Liver (tissue), 9 donors: ENCODE data around the gene DNAH3. TPM values are rescaled to one million over a fixed set of nuclear protein-coding genes. Genes with fewer than 3 reads are reported as not detected.

Experiments
- DNase-seq: peaks from one replicate; pipeline ENCODE4 v3.0.0-alpha.2; 2017; ENCODE audit warnings: low spot score
- H3K27ac ChIP-seq, 2 donors: one replicate each; pipeline ENCODE4 v1.7.0; 2013; ENCODE audit warnings: inconsistent platforms in 2 of 2, low read length in 2 of 2, control low read depth in 1 of 2, low read depth in 1 of 2, mild to moderate bottlenecking in 1 of 2
- H3K27me3 ChIP-seq, 4 donors: one replicate each; pipeline versions ENCODE4 v1.6.1 to v1.7.0; 2013; ENCODE audit warnings: low read length in 3 of 4, inconsistent platforms in 1 of 4, mild to moderate bottlenecking in 1 of 4, moderate library complexity in 1 of 4; ENCODE audit not compliant: control insufficient read depth in 4 of 4, insufficient read depth in 4 of 4
- H3K36me3 ChIP-seq, 4 donors: one replicate each; pipeline versions ENCODE4 v1.6.1 to v1.7.0; 2013; ENCODE audit warnings: low read length in 3 of 4, mild to moderate bottlenecking in 3 of 4, low read depth in 1 of 4, moderate library complexity in 1 of 4; ENCODE audit not compliant: control insufficient read depth in 4 of 4, insufficient read depth in 3 of 4
- H3K4me1 ChIP-seq, 4 donors: one replicate each; pipeline versions ENCODE4 v1.6.1 to v1.7.0; 2013; ENCODE audit warnings: low read length in 3 of 4, mild to moderate bottlenecking in 3 of 4, moderate library complexity in 1 of 4; ENCODE audit not compliant: control insufficient read depth in 4 of 4, insufficient read depth in 4 of 4
- H3K4me3 ChIP-seq, 3 donors: one replicate each; pipeline versions ENCODE4 v1.6.1 to v1.7.0; 2013; ENCODE audit warnings: low read length in 3 of 3, control low read depth in 1 of 3, low read depth in 1 of 3, mild to moderate bottlenecking in 1 of 3
- H3K9ac ChIP-seq, 2 donors: one replicate each; pipeline ENCODE4 v1.7.0; 2013; ENCODE audit warnings: low read length in 2 of 2, mild to moderate bottlenecking in 2 of 2, moderate library complexity in 2 of 2, control low read depth in 1 of 2, low read depth in 1 of 2
- H3K9me3 ChIP-seq, 4 donors: one replicate each; pipeline versions ENCODE4 v1.6.1 to v1.7.0; 2013; ENCODE audit warnings: low read length in 3 of 4; ENCODE audit not compliant: control insufficient read depth in 4 of 4
- EGR1 ChIP-seq, 2 donors: IDR thresholded peaks; 2 replicates each; pipeline ENCODE4 v1.6.1; 2016 to 2018; ENCODE audit warnings: antibody characterized with exemption in 2 of 2, low read depth in 2 of 2
- FOXA1 ChIP-seq: IDR thresholded peaks from 2 replicates; pipeline ENCODE4 v1.6.1; 2016; ENCODE audit warnings: antibody characterized with exemption
- FOXA2 ChIP-seq: IDR thresholded peaks from 2 replicates; pipeline ENCODE4 v1.6.1; 2016; ENCODE audit warnings: antibody characterized with exemption
- GABPA ChIP-seq, 2 donors: IDR thresholded peaks in 1 of 2; conservative IDR thresholded peaks in 1 of 2; 2 replicates each; pipeline ENCODE4 v1.6.1; 2016; ENCODE audit warnings: antibody characterized with exemption in 2 of 2, mild to moderate bottlenecking in 1 of 2, moderate library complexity in 1 of 2
- HNF4A ChIP-seq, 2 donors: conservative IDR thresholded peaks; 2 replicates each; pipeline ENCODE4 v1.6.1; 2016; ENCODE audit warnings: antibody characterized with exemption in 2 of 2, mild to moderate bottlenecking in 2 of 2
- JUND ChIP-seq, 2 donors: IDR thresholded peaks; 2 replicates each; pipeline ENCODE4 v1.6.1; 2016; ENCODE audit warnings: antibody characterized with exemption in 2 of 2
- NR2F2 ChIP-seq: IDR thresholded peaks from 2 replicates; pipeline ENCODE4 v1.6.1; 2016; ENCODE audit warnings: antibody characterized with exemption
- RAD21 ChIP-seq, 2 donors: IDR thresholded peaks; 2 replicates each; pipeline ENCODE4 v1.6.1; 2016; ENCODE audit warnings: antibody characterized with exemption in 2 of 2, mild to moderate bottlenecking in 2 of 2
- REST ChIP-seq: IDR thresholded peaks from 2 replicates; pipeline ENCODE4 v1.6.1; 2016; ENCODE audit warnings: antibody characterized with exemption, mild to moderate bottlenecking
- RXRA ChIP-seq, 2 donors: IDR thresholded peaks; 2 replicates each; pipeline ENCODE4 v1.6.1; 2017 to 2018; ENCODE audit warnings: antibody characterized with exemption in 2 of 2, mild to moderate bottlenecking in 1 of 2
- SP1 ChIP-seq: IDR thresholded peaks from 2 replicates; pipeline ENCODE4 v1.6.1; 2018; ENCODE audit warnings: antibody characterized with exemption, mild to moderate bottlenecking
- TAF1 ChIP-seq: conservative IDR thresholded peaks from 2 replicates; pipeline ENCODE4 v1.6.1; 2016; ENCODE audit warnings: antibody characterized with exemption, mild to moderate bottlenecking
- WGBS: extraction: QIAGEN DNeasy Blood & Tissue Kit; methylation state at CpG from one replicate; pipeline ENCODE4 v1.1.7; 2013; 5-methylcytosine and 5-hydroxymethylcytosine counted together
- polyA plus RNA-seq, 2 donors: library from polyadenylated mRNA; stranded (reverse) in 1 of 2; unstranded in 1 of 2; fragments of 200-250 nt in 1 of 2; fragments of >200 nt in 1 of 2; fragmentation: Nextera tagmentation in 1 of 2; extraction: Ambion mirVana in 1 of 2; gene quantifications; one replicate each; pipeline versions ENCODE4 v1.2.1 to v1.2.3, GENCODE V29; 2013 to 2015
- total RNA-seq, 2 donors: library from RNA; depleted of rRNA; stranded (reverse); fragments of >200 nt; gene quantifications; one replicate each; pipeline ENCODE4 v1.2.3, GENCODE V29; 2014
- TF ChIP-seq, protein P1 (sequence below): IDR thresholded peaks from 2 replicates; pipeline ENCODE4 v1.6.1; 2016; ENCODE audit warnings: antibody characterized with exemption
- donor health status: healthy.
- donor health status: healthy.
- donor health status: healthy.
- donor health status: healthy.
- donor health status: healthy.

DNAH3 gene
- total and polyA plus RNA-seq, 4 donors, result not detected

- no peak for DNase-seq
- Histone ChIP-seq H3K27me3 (no peaks in the 10 kb centered on the region), H3K4me1 (peaks cover 0 to 3% (median 0%) of the 10 kb centered on the region in 4 donors), H3K9ac (no peak overlapping the region), H3K36me3 (peaks cover 0 to 2% (median 0%) of the 10 kb centered on the region in 4 donors), H3K27ac (no peak overlapping the region), H3K4me3 (no peak overlapping the region), H3K9me3 (no peaks in the 10 kb centered on the region)
- whole genome bisulfite sequencing, result 88% methylated on average over 9 of the region's 9 CpGs
- TF ChIP-seq GABPA (IDR thresholded peaks at IDR 0.05 in 1 of 2, conservative IDR thresholded peaks at IDR 0.05 in 1 of 2), result no peak
Measured at GRCh38 chr16:21166561-21166961, 15.9 kb upstream of the DNAH3 start.

- Histone ChIP-seq H3K36me3 (no peaks in the 10 kb centered on the region), H3K27me3 (no peaks in the 10 kb centered on the region), H3K27ac (no peak overlapping the region), H3K9ac (no peak overlapping the region), H3K9me3 (no peaks in the 10 kb centered on the region), H3K4me1 (peaks cover 0 to 3% (median 0%) of the 10 kb centered on the region in 4 donors), H3K4me3 (no peak overlapping the region)
- WGBS, result 93% methylated on average over 7 of the region's 7 CpGs
- TF ChIP-seq GABPA (IDR thresholded peaks at IDR 0.05 in 1 of 2, conservative IDR thresholded peaks at IDR 0.05 in 1 of 2), result no peak
- TF ChIP-seq FOXA1, result no peak
- TF ChIP-seq TAF1, result no peak
- TF ChIP-seq REST, result no peak
- no peak for TF ChIP-seq NR2F2
- TF ChIP-seq JUND (IDR thresholded peaks at IDR 0.05), result no peak
- no peak for TF ChIP-seq HNF4A (conservative IDR thresholded peaks at IDR 0.05)
- TF ChIP-seq SP1, result no peak
- DNase-seq, result no peak
Measured at GRCh38 chr16:21164521-21165168, 14.0 kb upstream of the DNAH3 start.

- Histone ChIP-seq H3K4me3 (no peak overlapping the region), H3K27me3 (no peaks in the 10 kb centered on the region), H3K27ac (no peak overlapping the region), H3K36me3 (no peaks in the 10 kb centered on the region), H3K4me1 (peaks cover 0 to 10% (median 3%) of the 10 kb centered on the region in 4 donors), H3K9me3 (no peaks in the 10 kb centered on the region), H3K9ac (no peak overlapping the region)
- 84% methylated on average over 4 of the region's 4 CpGs for WGBS
- TF ChIP-seq NR2F2 (no peak), EGR1 (IDR thresholded peaks at IDR 0.05; ENCODE audit: low read depth in 2 of 2) (no peak), JUND (IDR thresholded peaks at IDR 0.05) (no peak)
- DNase-seq, result no peak
Measured at GRCh38 chr16:21163576-21163975, 12.9 kb upstream of the DNAH3 start.

- peaks cover 0 to 19% (median 5%) of the 10 kb centered on the region in 4 donors for H3K4me1 ChIP-seq
- no peaks in the 10 kb centered on the region for H3K36me3 ChIP-seq
- DNase-seq, result no peak
- no peaks in the 10 kb centered on the region for H3K27me3 ChIP-seq
- no peak overlapping the region for H3K27ac ChIP-seq
- no peak overlapping the region for H3K4me3 ChIP-seq
- 66% methylated on average over 7 of the region's 7 CpGs for WGBS
- H3K9me3 ChIP-seq, result no peaks in the 10 kb centered on the region
- H3K9ac ChIP-seq, result no peak overlapping the region
- TF ChIP-seq FOXA1 (no peak), REST (no peak), JUND (IDR thresholded peaks at IDR 0.05) (no peak), HNF4A (conservative IDR thresholded peaks at IDR 0.05) (no peak), FOXA2 (no peak), RXRA (IDR thresholded peaks at IDR 0.05) (no peak), GABPA (IDR thresholded peaks at IDR 0.05 in 1 of 2, conservative IDR thresholded peaks at IDR 0.05 in 1 of 2) (no peak), SP1 (no peak), RAD21 (IDR thresholded peaks at IDR 0.05) (no peak)
- TF ChIP-seq, protein P1, sequence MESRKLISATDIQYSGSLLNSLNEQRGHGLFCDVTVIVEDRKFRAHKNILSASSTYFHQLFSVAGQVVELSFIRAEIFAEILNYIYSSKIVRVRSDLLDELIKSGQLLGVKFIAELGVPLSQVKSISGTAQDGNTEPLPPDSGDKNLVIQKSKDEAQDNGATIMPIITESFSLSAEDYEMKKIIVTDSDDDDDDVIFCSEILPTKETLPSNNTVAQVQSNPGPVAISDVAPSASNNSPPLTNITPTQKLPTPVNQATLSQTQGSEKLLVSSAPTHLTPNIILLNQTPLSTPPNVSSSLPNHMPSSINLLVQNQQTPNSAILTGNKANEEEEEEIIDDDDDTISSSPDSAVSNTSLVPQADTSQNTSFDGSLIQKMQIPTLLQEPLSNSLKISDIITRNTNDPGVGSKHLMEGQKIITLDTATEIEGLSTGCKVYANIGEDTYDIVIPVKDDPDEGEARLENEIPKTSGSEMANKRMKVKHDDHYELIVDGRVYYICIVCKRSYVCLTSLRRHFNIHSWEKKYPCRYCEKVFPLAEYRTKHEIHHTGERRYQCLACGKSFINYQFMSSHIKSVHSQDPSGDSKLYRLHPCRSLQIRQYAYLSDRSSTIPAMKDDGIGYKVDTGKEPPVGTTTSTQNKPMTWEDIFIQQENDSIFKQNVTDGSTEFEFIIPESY, result no peak
Measured at GRCh38 chr16:21162661-21163151, 12.1 kb upstream of the DNAH3 start.
